Vagina (tissue), 2 donors: ENCODE results near the gene ILF3.

Source experiments
- POLR2A ChIP-seq, 2 donors: fragments of 450-650 bp; IDR thresholded peaks; one replicate each; pipeline ENCODE4 v1.6.1; 2017; ENCODE audit warnings: antibody characterized with exemption in 2 of 2, mild to moderate bottlenecking in 2 of 2, moderate library complexity in 2 of 2
- TF ChIP-seq, protein P1 (sequence below), 3 experiments: fragments of 450-650 bp in 2 of 3; fragments of 200-600 bp in 1 of 3; sonication (generic) in 1 of 3; IDR thresholded peaks; one replicate each; pipeline ENCODE4 v1.5.1; 2017 to 2019; ENCODE audit warnings: antibody characterized with exemption in 3 of 3, mild to moderate bottlenecking in 2 of 3, moderate library complexity in 2 of 3

GRCh38 chr19:10639836-10640235 is 14.3 kb upstream of the ILF3 start:
- no peak for TF ChIP-seq POLR2A (IDR thresholded peaks at IDR 0.05)
- TF ChIP-seq, protein P1, sequence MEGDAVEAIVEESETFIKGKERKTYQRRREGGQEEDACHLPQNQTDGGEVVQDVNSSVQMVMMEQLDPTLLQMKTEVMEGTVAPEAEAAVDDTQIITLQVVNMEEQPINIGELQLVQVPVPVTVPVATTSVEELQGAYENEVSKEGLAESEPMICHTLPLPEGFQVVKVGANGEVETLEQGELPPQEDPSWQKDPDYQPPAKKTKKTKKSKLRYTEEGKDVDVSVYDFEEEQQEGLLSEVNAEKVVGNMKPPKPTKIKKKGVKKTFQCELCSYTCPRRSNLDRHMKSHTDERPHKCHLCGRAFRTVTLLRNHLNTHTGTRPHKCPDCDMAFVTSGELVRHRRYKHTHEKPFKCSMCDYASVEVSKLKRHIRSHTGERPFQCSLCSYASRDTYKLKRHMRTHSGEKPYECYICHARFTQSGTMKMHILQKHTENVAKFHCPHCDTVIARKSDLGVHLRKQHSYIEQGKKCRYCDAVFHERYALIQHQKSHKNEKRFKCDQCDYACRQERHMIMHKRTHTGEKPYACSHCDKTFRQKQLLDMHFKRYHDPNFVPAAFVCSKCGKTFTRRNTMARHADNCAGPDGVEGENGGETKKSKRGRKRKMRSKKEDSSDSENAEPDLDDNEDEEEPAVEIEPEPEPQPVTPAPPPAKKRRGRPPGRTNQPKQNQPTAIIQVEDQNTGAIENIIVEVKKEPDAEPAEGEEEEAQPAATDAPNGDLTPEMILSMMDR (IDR thresholded peaks at IDR 0.05): no peak
